Measurements from ENCODE around the gene CCDC12. TPM values are rescaled to one million over a fixed set of nuclear protein-coding genes. Genes with fewer than 3 reads are reported as not detected.

CCDC12 gene
- total and polyA plus RNA-seq, 9 of the 15 experiments (the other 6 are each of a cell fraction or from before 2014, with no cell fraction given), result 8.9 to 201 (median 86.9) TPM

- TF ChIP-seq REST (IDR thresholded peaks at IDR 0.05; ENCODE audit: borderline replicate concordance) (no peak; the same call in 1 of the 2 replicates), REST (CRISPR knock-in tag; IDR thresholded peaks at IDR 0.05; ENCODE audit: low read depth) (peak; percentile 40), NR2F6 (CRISPR knock-in tag; IDR thresholded peaks at IDR 0.05) (0 out of 2 replicates have a peak, but pooled peaks have one; percentile 27), ZNF212 (CRISPR knock-in tag; IDR thresholded peaks at IDR 0.05) (0 out of 2 replicates have a peak, but pooled peaks have one; percentile 11), ZNF707 (CRISPR knock-in tag; conservative IDR thresholded peaks at IDR 0.05) (0 out of 2 replicates have a peak, but pooled peaks have one; percentile 13), KLF1 (tag; IDR thresholded peaks at IDR 0.05) (peak; percentile 92), PML (IDR thresholded peaks at IDR 0.05; ENCODE audit: low read length) (peak; percentile 69; the same call in 1 of the 2 replicates), ZNF57 (CRISPR knock-in tag; IDR thresholded peaks at IDR 0.05) (no peak; the same call in 1 of the 2 replicates), HNRNPL (IDR thresholded peaks at IDR 0.05; ENCODE audit: low read depth, low read length) (peak; percentile 98), ZNF511 (CRISPR knock-in tag; IDR thresholded peaks at IDR 0.05) (peak; percentile 70), POLR2A (conservative IDR thresholded peaks at IDR 0.05) (peak; percentile 89), TAF15 (IDR thresholded peaks at IDR 0.05; ENCODE audit: low read depth, low read length) (no peak), TAF7 (tag; IDR thresholded peaks at IDR 0.05) (peak; percentile 75; the same call in 1 of the 2 replicates), EP400 (IDR thresholded peaks at IDR 0.05) (no peak), UBTF (IDR thresholded peaks at IDR 0.05; ENCODE audit: borderline replicate concordance in 1 of 2, low read depth in 2 of 2, low read length in 2 of 2) (peak; percentile 86; a peak in 2 of 4 replicates), NCOA6 (IDR thresholded peaks at IDR 0.05) (no peak), GABPB1 (CRISPR knock-in tag; IDR thresholded peaks at IDR 0.05) (peak; percentile 67; the same call in 1 of the 2 replicates), PTBP1 (IDR thresholded peaks at IDR 0.05; ENCODE audit: low read depth, low read length) (peak; percentile 70; the same call in 1 of the 2 replicates)
These were observed 2.7 kb upstream of the CCDC12 start, which contains the start of gene NBEAL2 (continued) for GRCh38 chr3:46978985-46979944.
